GM12878 (cell line): Measurements from ENCODE around the gene LDHA. TPM values are rescaled to one million over a fixed set of nuclear protein-coding genes. Genes with fewer than 3 reads are reported as not detected.

ENCODE experiments used
- ATAC-seq: fragments of 200-7000 bp; cut with Tn5 transposase; 3 replicates; pipeline ENCODE4 v1.9.1; 2020; ENCODE audit warnings: mild to moderate bottlenecking, moderate library complexity
- BruUV-seq: library from RNA; stranded (reverse); fragments of 400-500 nt; replicated peaks from 2 replicates; lab custom pipeline; 2021; lab: Mats Ljungman, UMichigan
- CTCF ChIA-PET: fragments of 300-600 bp; sonication (Branson Sonifier 250); formaldehyde crosslinking; extraction: SDS; loops from one replicate; lab custom pipeline; 2021; ENCODE audit warnings: inconsistent platforms; lab: Yijun Ruan, JAX
- POLR2A ChIA-PET: fragments of 350-600 bp; formaldehyde crosslinking; extraction: SDS; loops from one replicate; lab custom pipeline; 2021; ENCODE audit warnings: inconsistent platforms; lab: Charles Lee
- RAD21 ChIA-PET: fragments of 300-600 bp; sonication (Branson Sonifier 250); formaldehyde crosslinking; loops from one replicate; lab custom pipeline; 2023; ENCODE audit warnings: antibody characterized with exemption; ENCODE audit not compliant: unreplicated experiment; lab: Charles Lee
- SMC1A ChIA-PET: fragments of 300-600 bp; sonication (Branson Sonifier 250); formaldehyde crosslinking; loops from one replicate; lab custom pipeline; 2023; ENCODE audit not compliant: unreplicated experiment, uncharacterized antibody; lab: Charles Lee
- DNase-seq: peaks from one replicate; pipeline ENCODE4 v3.0.0-alpha.2; 2011; ENCODE audit warnings: low read depth, low spot score
- FAIRE-seq: peaks from 3 replicates; lab custom pipeline; 2011; peaks lifted over from hg19 to GRCh38; lab: Jason Lieb, UNC
- H2AFZ ChIP-seq: 2 replicates; pipeline ENCODE4 v1.6.0; 2011; ENCODE audit warnings: low read depth, low read length, control low read depth; ENCODE audit not compliant: control insufficient read depth
- H3K27ac ChIP-seq: 2 replicates; pipeline ENCODE4 v1.5.1; 2011; ENCODE audit warnings: control low read depth; ENCODE audit not compliant: control insufficient read depth, insufficient read depth
- H3K27me3 ChIP-seq, 2 experiments: replicated peaks in 1 of 2; 2 replicates each; pipeline versions ENCODE4 v1.6.0 to v1.6.1; 2011; ENCODE audit warnings: low read length in 1 of 2; ENCODE audit not compliant: control insufficient read depth in 2 of 2, insufficient read depth in 2 of 2
- H3K36me3 ChIP-seq, 2 experiments: 2 replicates each; pipeline ENCODE4 v1.5.1; 2011; ENCODE audit warnings: low read length in 1 of 2; ENCODE audit not compliant: control insufficient read depth in 2 of 2, insufficient read depth in 2 of 2
- H3K4me1 ChIP-seq: 2 replicates; pipeline ENCODE4 v1.6.1; 2011; ENCODE audit warnings: mild to moderate bottlenecking, low read length, moderate library complexity, mixed read lengths; ENCODE audit not compliant: control insufficient read depth, insufficient read depth
- H3K4me2 ChIP-seq: 2 replicates; pipeline ENCODE4 v1.6.0; 2011; ENCODE audit warnings: control low read depth; ENCODE audit not compliant: control insufficient read depth, insufficient read depth
- H3K4me3 ChIP-seq: fragments of 200-600 bp; sonication (generic); 2 replicates; pipeline ENCODE4 v1.5.1; 2016
- H3K79me2 ChIP-seq: 2 replicates; pipeline ENCODE4 v1.6.0; 2011; ENCODE audit warnings: low read length; ENCODE audit not compliant: control insufficient read depth, insufficient read depth
- H3K9ac ChIP-seq: 2 replicates; pipeline ENCODE4 v1.8.0; 2011; ENCODE audit warnings: low read length, control low read depth, mixed read lengths; ENCODE audit not compliant: control insufficient read depth, insufficient read depth
- H3K9me3 ChIP-seq: replicated peaks from 3 replicates; pipeline ENCODE4 v1.5.1; 2011; ENCODE audit warnings: mild to moderate bottlenecking, low read length; ENCODE audit not compliant: control insufficient read depth, insufficient read depth
- H4K20me1 ChIP-seq: 2 replicates; pipeline ENCODE4 v1.6.0; 2011; ENCODE audit not compliant: control insufficient read depth, insufficient read depth
- BCL11A ChIP-seq: IDR thresholded peaks from 2 replicates; pipeline ENCODE4 v1.6.1; 2011; ENCODE audit warnings: low read depth, low read length
- CHD2 ChIP-seq: IDR thresholded peaks from 2 replicates; pipeline ENCODE4 v1.6.1; 2011; ENCODE audit warnings: low read depth, low read length, improper control_type of control experiment, borderline replicate concordance
- CHD4 ChIP-seq: fragments of 200-600 bp; sonication (generic); IDR thresholded peaks from 2 replicates; pipeline ENCODE4 v1.6.1; 2016; ENCODE audit warnings: mild to moderate bottlenecking
- HSF1 ChIP-seq: fragments of 150-350 bp; IDR thresholded peaks from 2 replicates; pipeline ENCODE4 v1.6.1; 2014; ENCODE audit warnings: mild to moderate bottlenecking, low read depth, low read length
- MLLT1 ChIP-seq: fragments of 450-650 bp; IDR thresholded peaks from 2 replicates; pipeline ENCODE4 v1.6.1; 2016; ENCODE audit warnings: mild to moderate bottlenecking
- NFXL1 ChIP-seq: fragments of 450-650 bp; IDR thresholded peaks from 2 replicates; pipeline ENCODE4 v1.6.1; 2017; ENCODE audit warnings: antibody characterized with exemption, mild to moderate bottlenecking, borderline replicate concordance
- PML ChIP-seq: IDR thresholded peaks from 2 replicates; pipeline ENCODE4 v1.6.1; 2012; ENCODE audit warnings: low read length, inconsistent platforms
- POLR2AphosphoS5 ChIP-seq: IDR thresholded peaks from 2 replicates; pipeline ENCODE4 v1.6.1; 2011; ENCODE audit warnings: mild to moderate bottlenecking, low read length, inconsistent platforms
- PRDM15 ChIP-seq: fragments of 450-650 bp; formaldehyde crosslinking; IDR thresholded peaks from 2 replicates; pipeline ENCODE4 v1.4.0; 2020; ENCODE audit warnings: mild to moderate bottlenecking, moderate library complexity
- SMAD5 ChIP-seq: IDR thresholded peaks from 2 replicates; pipeline ENCODE4 v1.6.1; 2016; ENCODE audit warnings: antibody characterized with exemption, low read depth
- SREBF2 ChIP-seq: IDR thresholded peaks from 2 replicates; pipeline ENCODE4 v1.6.1; 2012; ENCODE audit warnings: mild to moderate bottlenecking, low read length
- TAF1 ChIP-seq: IDR thresholded peaks from 2 replicates; pipeline ENCODE4 v1.6.1; 2011; ENCODE audit warnings: mild to moderate bottlenecking, low read depth, low read length, borderline replicate concordance
- YBX1 ChIP-seq: fragments of 450-650 bp; IDR thresholded peaks from 2 replicates; pipeline ENCODE4 v1.6.1; 2016; ENCODE audit warnings: antibody characterized with exemption
- ZNF207 ChIP-seq: fragments of 450-650 bp; IDR thresholded peaks from 2 replicates; pipeline ENCODE4 v1.6.1; 2014; ENCODE audit warnings: antibody characterized with exemption, mild to moderate bottlenecking, borderline replicate concordance
- WGBS: methylation state at CpG from one replicate; pipeline ENCODE4 v1.1.6; 2016; ENCODE audit warnings: low lambda C conversion rate; ENCODE audit not compliant: insufficient replicate concordance, insufficient coverage; ENCODE audit errors: missing lambda C conversion rate; 5-methylcytosine and 5-hydroxymethylcytosine counted together
- in situ Hi-C: fragments of 300-500 bp; cut with MboI; formaldehyde crosslinking; loops from 9 replicates; pipeline ENCODE4 v1.14.3; 2018; ENCODE audit warnings: mixed read lengths
- intact Hi-C: fragments of 100-400 bp; cut with micrococcal nuclease; formaldehyde crosslinking; loops from one replicate; pipeline ENCODE4 v1.14.2; 2022; ENCODE audit not compliant: unreplicated experiment
- polyA plus RNA-seq, 11 experiments: library from polyadenylated mRNA; depleted of rRNA in 4 of 11; unstranded in 6 of 11; stranded (reverse) in 5 of 11; fragments of >200 nt; fragmentation: Nextera tagmentation in 4 of 11; fragmentation: Illumina TruSeq in 1 of 11; extraction: Ambion mirVana in 4 of 11; extraction: Trizol in 1 of 11; gene quantifications; 1 replicate in 1 of 11; 2 replicates in 10 of 11; pipeline versions ENCODE4 v1.2.1 to v1.2.3, GENCODE V29; 2011 to 2016; ENCODE audit warnings: inconsistent platforms in 2 of 11, missing spikeins in 2 of 11, low read depth in 1 of 11
- total RNA-seq, 4 experiments: library from RNA; depleted of rRNA in 3 of 4; stranded (reverse); fragments of >200 nt in 3 of 4; fragmentation: Illumina TruSeq in 1 of 4; extraction: Trizol in 1 of 4; gene quantifications; 2 replicates each; pipeline versions ENCODE4 v1.2.1 to v1.2.3, GENCODE V29; 2013 to 2021
- TF ChIP-seq, protein P1 (sequence below): fragments of 450-650 bp; IDR thresholded peaks from 2 replicates; pipeline ENCODE4 v1.6.1; 2014; ENCODE audit warnings: mild to moderate bottlenecking

The LDHA gene
- total and polyA plus RNA-seq, 10 of the 15 experiments (the other 5 are each of a cell fraction or from before 2014, with no cell fraction given): 773 to 2,300 (median 1,367) TPM

DNA sequence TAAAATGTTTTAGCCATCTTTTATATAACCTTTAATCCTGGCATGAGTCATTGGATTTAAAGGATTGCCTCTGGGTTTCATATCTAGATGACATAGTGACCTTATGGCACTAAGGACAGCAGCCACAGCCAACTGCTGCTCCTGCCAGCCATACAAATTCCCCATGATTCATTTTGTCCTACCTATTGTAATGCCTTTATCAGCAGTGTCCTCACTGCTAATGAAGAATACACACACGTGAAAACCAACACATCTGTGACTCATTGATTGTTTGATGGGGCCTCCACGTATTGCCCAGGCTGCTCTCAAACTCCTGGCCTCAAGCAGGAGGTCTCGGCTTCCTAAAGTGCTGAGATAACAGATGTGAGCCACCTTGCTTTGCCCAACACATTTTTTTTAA lies 63.1 kb downstream of the LDHA start:
- in situ Hi-C loops: no loop called here
- intact Hi-C loops: no loop called here
- Histone ChIP-seq H2AFZ (no peak overlapping the region), H3K4me3 (no peak overlapping the region), H3K27me3 (no peaks in the 10 kb centered on the region), H3K9me3 (no peaks in the 10 kb centered on the region), H3K4me1 (no peaks in the 10 kb centered on the region), H3K27ac (no peak overlapping the region), H4K20me1 (no peaks in the 10 kb centered on the region), H3K36me3 (no peaks in the 10 kb centered on the region), H3K9ac (no peak overlapping the region), H3K79me2 (no peaks in the 10 kb centered on the region), H3K4me2 (no peak overlapping the region)
- FAIRE-seq: no peak
- POLR2A ChIA-PET: no interaction called here
- BruUV-seq: no TSS peak
- no peak for DNase-seq
- RAD21 ChIA-PET: no interaction called here
- CTCF ChIA-PET: interaction anchor here (0.9 kb wide), 1 partner anchor 214 kb away, joined by 3 read pairs; no protein-coding TSS in a partner anchor
- SMC1A ChIA-PET: interaction anchor here (0.9 to 1.0 kb wide), 3 partner anchors 12 to 24 kb away, joined by 3 to 5 read pairs (median 3); no protein-coding TSS in a partner anchor
- WGBS: 29% methylated on average over 3 of the region's 3 CpGs
- no peak; the same call in 2 of the 3 replicates for ATAC-seq
- TF ChIP-seq PML (no peak), TAF1 (no peak), SREBF2 (no peak), ZNF207 (no peak), YBX1 (no peak), HSF1 (no peak), NFXL1 (no peak), SMAD5 (no peak), MLLT1 (no peak), BCL11A (no peak), PRDM15 (no peak), CHD2 (no peak), POLR2AphosphoS5 (no peak), CHD4 (no peak)
- TF ChIP-seq, protein P1, sequence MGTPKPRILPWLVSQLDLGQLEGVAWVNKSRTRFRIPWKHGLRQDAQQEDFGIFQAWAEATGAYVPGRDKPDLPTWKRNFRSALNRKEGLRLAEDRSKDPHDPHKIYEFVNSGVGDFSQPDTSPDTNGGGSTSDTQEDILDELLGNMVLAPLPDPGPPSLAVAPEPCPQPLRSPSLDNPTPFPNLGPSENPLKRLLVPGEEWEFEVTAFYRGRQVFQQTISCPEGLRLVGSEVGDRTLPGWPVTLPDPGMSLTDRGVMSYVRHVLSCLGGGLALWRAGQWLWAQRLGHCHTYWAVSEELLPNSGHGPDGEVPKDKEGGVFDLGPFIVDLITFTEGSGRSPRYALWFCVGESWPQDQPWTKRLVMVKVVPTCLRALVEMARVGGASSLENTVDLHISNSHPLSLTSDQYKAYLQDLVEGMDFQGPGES: no peak
